SH-SY5Y (cell line): ENCODE results near the gene AFF1.

Source experiments
- GATA2 ChIP-seq: IDR thresholded peaks from 2 replicates; pipeline ENCODE4 v1.6.1; 2011; ENCODE audit warnings: mild to moderate bottlenecking, low read depth, low read length
- GATA3 ChIP-seq: IDR thresholded peaks from 2 replicates; pipeline ENCODE4 v1.6.1; 2011; ENCODE audit warnings: low read depth, mild to moderate bottlenecking, low read length, moderate library complexity

Gene AFF1

DNA sequence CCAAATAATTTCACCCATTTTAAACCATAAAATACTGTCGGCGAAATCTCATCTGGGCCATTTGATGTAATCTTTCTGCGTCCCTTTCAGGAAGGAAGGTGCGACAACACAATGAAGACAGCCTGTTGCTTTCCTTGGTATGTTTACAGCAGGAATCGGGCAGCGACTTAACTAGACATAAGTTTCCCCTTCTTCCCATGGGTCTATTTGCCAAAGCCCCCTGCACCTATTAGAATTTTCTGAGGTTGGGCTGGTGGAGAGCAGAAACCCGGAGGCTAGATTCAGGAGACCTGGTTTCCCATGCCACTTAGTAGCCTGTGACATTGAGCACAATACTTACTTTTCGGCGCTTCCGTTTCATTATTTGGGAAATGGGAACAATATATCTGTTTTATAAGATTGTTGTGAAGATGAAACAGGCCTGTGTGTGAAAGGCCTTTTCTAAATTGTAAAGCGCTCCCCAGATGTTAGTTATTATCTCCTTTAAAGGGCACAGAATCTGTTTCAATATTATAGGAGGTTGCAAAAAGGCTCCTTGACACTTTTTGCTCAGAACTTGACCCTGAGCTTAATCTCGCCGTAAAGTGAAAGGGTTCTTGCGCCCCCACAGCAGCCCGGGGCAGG is 552 bp upstream of the AFF1 start:
- TF ChIP-seq GATA3 (no peak), GATA2 (no peak)

DNA sequence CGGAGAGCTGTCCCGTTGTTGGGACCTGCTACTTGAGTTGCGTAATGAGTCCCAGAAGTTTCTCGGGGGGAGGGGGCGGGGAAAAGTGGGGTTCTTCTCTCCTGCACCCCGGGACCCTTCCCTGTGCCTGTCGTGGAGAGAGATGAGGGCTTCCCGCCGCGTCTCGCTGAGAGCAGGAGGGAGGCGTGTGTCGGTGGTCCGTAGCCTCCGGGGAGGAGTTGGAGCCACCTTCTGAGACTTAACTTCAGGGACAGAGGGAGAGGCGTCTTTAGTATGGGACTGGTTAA is 698 bp downstream of the AFF1 start:
- TF ChIP-seq GATA3 (no peak), GATA2 (no peak)

DNA sequence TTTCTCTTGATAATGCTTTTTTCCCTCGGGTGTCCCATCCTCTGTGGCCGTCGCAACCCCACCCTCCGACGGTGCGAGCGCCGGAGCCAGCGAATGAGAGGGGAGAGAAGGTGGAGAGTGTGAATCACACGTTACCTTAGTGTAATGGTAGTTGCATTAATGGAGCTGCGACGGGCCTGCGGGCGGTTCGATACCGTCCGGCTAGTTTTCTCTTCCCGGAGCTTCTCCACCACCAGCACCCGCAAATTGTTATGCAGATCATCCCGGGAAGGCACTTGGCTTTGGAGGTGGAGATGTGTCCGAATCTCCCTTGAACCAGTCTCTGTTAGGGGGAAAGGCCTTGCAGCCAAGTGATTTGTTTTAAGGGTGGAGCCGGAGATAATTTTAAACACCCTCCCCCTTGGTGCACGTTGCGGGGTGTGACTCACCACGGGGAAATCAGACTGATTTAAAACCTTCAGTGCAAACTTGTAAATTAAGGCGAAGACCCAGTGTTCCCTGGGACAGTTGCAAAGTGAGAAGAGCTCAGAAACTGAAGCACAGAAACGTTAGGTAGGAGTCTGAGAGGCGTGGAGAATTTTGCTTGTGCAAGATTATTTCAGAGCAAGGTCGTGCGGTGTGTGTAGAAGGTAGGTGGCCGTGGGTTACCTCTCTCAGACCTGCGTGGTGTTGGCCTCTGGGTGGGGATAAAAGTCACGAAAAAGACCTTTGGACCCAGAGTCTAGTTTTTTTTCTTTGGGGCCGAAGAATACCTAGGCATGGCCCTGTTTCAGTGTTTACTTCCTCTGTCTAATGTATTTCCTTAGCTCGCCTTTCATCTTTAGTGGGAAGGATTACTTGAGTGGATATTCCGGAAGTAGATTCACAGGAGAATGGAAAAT is 1.3 kb downstream of the AFF1 start:
- TF ChIP-seq GATA2 (no peak), GATA3 (no peak)

DNA sequence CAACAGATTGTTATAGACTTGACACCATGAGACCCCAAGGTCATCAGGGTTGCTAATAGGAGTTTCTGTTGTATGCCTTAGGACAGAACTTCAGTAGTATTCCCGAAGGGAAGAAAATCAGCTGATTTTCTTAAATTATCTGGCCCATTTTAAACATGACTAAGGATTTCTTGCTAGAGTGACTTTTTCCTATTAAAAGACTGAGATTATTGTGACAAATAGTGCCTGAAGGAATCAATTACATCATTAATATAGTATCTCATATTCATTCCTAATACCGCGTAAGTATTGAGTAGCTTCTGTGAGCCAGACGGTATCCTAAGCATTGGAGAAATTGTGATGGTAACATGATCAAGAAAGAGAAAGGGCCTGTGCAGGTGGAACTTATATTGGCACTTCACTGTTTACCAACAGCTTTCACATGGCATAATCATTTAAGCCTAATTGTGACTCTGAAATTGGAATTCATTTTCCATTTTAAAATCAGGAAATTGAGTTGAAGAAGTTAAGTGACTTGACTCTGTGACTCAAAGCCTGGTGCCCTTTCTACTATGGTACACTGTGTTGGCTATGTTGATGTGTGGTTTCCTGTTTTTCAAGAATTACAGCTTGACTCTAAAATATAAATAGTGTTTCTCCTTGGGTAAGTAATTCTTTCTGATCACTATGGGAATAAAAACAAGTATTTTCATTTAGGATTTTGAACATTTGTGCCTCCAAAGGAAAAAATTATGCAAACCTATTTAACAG is 4.1 kb downstream of the AFF1 start:
- TF ChIP-seq GATA3 (no peak), GATA2 (no peak)

DNA sequence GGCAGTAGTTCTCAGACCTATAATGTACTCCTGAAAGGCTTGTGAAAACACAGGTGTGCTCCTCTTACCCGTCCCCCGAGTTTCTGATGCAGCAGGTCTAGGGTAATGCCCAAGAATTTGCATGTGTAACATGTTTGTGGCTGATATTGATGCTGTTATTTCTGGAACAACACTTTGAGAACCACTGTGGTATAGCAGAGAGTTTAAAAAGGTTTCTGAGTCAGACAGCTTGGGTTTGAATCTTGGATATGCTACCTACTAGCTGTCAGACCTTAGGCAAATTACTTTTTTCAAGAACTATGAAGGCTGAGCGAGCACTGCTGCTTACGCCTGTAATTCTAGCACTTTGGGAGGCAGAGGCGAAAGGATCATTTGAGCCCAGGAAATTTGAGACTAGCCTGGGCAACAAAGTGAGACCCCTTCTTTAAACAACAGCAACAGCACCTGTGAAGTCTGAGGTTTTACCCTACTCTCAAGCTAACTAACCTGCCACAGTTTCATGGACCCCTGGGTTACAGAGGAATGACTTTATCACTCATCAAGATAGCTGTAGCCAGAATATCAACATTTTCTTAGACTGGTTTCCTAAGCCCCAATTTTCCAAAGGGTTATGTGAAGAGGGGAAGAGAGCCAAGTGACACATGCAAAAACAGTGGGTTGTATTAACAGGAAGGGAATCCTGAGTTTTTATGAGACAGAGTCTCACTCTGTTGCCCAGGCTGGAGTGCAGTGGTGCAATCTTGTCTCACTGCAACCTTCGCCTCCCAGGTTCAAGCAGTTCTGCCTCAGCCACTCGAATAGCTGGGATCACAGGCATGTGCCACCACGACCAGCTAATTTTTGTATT is 5.1 kb downstream of the AFF1 start:
- TF ChIP-seq GATA3 (no peak), GATA2 (no peak)

DNA sequence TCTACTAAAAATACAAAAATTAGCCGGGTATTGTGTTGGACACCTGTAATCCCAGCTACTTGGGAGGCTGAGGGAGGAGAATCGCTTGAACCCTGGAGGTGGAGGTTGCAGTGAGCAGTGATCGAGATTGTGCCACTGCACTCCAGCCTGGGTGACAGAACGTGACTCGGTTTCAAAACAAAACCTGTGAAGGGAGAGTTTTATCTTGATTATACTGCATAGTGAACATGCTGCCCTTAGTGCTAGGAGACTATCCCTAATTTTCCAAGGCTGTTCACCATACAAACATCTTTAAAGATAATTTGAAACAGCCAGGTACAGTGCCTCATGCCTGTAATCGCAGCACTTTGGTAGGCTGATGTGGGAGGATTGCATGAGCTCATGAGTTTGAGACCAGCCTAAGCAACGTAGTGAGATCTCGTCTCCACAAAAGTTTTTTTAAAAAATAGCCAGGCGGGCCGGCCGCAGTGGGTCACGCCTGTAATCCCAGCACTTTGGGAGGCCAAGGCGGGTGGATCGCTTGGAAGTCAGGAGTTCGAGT is 6.2 kb downstream of the AFF1 start:
- TF ChIP-seq GATA2 (no peak), GATA3 (no peak)

DNA sequence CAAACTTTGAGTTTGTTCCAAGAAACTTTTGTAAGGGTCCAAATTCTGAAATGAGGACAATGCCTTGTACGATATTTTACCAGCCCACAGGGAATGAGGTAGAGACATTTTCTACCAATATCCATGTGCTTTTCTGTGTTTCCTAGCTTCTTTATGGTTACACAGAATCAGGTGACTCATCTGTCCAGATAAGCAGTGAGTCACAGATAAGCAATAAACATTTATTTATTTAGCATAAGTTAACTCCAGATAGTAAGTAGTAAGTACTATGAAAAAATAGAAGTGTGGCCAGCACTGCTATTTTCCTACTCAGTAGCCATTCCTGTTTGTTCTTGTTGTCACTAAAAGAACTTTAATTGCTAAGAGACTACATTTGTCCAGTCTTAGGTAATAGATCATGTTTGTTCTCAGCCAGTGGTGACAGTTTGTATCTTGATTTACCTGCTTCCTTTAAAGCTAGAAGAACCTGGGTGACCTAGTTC is 7.4 kb downstream of the AFF1 start:
- no peak for TF ChIP-seq GATA2
- TF ChIP-seq GATA3 = no peak

DNA sequence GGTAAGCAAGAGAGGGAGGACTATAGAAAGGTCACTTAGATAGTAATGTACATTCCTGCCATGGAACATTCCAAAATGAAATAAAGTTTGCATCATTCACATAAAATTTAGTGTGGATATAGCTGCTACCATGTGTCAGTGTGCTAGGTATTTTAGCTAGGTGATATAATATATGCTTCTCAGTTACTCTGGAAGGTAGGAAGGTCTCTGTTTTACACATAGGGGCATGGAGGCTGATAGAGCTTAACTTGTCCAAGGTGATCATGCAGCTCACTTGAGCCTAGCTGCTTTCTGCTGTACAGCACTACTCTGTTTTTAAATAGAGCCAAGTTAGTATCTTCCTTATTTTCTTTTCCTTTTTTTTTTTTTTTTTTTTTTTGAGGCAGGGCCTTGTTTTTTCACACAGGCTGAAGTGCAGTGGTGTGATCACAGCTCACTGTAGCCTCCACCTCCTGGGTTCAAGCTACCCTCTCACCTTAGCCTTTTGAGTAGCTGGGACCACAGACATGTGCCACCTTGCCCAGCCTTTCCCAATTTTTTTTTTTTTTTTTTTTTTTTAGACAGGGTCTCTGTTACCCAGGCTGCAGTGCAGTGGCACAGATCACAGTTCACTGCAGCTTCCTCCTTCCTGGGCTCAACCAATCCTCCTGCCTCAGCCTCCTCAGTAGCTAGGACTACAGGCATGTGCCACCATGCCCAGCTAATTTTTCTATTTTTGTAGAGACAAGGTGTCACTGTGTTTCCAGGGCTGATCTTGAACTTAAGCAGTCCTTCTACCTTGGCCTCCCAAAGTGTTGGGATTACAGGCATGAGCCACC is 10.4 kb downstream of the AFF1 start:
- TF ChIP-seq GATA2 (no peak), GATA3 (no peak)

DNA sequence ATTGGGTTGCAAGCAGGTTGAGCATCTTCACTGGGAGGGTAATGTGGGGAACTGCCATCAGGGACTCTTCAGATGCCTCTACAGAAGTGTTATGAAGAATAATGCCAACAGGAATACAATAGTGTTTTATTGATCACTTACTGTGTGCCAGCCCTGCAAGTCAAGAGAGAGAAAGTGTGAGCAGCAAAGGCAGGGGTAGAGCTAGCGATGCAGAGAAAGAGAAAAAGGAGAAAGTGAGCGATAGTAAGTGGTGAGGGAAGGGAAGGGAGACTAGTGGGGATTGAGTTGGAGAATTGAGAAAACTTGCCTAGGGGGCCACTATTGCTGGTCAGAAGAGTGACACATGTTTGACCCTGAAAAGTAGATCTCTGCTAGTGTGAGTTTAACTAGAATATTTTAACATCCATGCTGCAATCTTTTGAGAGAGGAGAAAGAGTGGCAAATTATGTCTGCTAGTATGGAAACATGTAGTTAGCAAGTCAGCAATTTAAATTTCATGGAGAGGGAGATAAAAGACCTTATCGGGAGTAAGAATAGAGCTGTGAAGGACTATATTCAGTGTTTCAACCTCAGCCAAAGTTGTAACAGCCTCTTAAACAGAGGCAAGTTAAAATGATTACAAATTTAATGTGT is 12.2 kb downstream of the AFF1 start:
- no peak for TF ChIP-seq GATA3
- no peak for TF ChIP-seq GATA2

DNA sequence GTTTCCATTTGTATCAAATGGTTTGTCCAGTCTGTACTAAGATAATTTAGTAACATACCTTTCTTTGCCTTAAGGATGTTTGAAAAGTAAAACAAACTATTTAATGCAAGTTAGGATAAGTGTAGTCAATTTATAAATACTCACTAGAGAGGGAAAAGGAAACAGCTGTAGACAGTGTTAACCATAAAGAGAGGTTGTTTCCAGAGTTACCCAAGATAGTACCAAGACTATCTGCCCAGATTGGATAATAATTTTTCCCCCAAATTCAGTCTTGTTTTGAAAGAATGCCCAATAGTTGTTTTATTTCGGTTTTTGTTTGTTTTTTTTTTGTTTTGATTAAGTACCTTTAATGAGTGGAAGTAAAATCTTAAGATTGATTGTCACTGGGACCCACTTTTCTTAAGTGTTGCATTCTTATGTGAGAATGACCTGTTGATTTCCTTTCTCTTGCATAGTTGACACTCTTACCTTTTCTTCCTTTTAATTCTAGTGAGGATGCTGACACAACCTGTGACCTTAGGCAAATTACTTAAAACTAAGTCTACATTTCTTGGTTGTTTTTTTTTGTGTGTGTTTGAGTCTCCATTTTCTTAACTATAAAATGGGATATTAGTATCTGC is 12.8 kb downstream of the AFF1 start:
- no peak for TF ChIP-seq GATA2
- TF ChIP-seq GATA3 = no peak

DNA sequence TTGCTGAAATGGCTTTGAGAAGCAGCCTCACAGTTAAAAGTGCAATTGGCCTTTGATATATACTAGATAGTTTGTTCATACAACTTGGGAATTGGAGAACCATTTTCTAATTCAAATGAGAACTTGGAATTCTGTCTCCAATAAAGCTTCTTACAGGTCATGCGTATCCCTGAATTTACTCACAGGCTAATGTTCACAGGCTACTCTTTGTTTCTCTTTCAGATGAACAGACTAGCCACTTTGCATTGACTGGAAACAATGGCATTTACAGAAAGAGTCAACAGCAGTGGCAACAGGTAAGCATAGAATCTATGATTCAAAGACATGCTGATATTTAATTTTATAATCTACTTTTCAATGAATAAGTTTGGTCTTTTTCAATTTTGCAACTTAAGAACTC is 13.5 kb downstream of the AFF1 start:
- TF ChIP-seq GATA2 = no peak
- TF ChIP-seq GATA3 = no peak

DNA sequence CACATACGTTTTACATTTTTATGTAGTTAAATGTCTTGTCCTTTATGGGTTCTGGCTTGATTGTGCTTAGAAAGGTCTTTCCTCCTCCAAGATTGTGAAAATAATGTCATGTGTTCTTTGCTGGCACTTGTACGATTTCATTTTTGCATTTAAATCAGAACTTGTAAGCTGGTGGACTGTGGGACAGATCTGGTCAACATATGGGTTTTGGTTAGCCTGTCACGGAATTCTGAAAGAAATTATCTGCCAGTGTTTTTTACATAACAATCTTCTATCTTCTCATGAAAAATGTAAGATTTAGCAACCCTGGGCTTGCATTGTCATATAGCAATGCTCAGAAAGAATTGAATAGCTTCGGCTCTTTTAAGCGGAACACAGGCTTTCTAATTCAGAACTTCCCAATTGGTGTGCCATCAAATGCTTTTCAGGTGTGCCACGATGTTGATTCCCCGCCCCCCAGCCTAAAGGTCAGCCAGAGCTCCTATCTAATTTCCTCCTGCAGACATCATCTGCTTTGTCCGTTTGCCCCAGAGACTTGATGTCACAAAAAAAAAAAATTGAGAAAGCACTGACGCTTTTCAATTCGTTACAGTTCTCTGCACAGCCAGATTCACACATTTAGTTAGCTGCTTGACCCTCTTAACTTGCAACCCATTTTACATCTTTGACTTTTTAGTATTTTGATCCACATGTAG is 16.2 kb downstream of the AFF1 start:
- TF ChIP-seq GATA2 (no peak), GATA3 (no peak)
